LNCaP clone FGC (cell line): Measurements from ENCODE around the gene DDX10.

ENCODE experiments used
- DNase-seq: peaks from one replicate; pipeline ENCODE4 v3.0.0-alpha.2; 2011; ENCODE audit warnings: low read depth
- H3K4me3 ChIP-seq: 2 replicates; pipeline ENCODE4 v1.5.1; 2011; ENCODE audit warnings: mild to moderate bottlenecking, low read depth, low read length, control low read depth
- CTCF ChIP-seq: IDR thresholded peaks from 2 replicates; pipeline ENCODE4 v1.5.1; 2012; ENCODE audit warnings: mild to moderate bottlenecking; ENCODE audit not compliant: control insufficient read depth, insufficient read depth; ENCODE audit errors: extremely low read depth

DDX10 gene

GRCh38 chr11:108945341-108945740 is 280.5 kb downstream of the DDX10 start:
- no peak for TF ChIP-seq CTCF
- no peak for DNase-seq
- no peak overlapping the region for H3K4me3 ChIP-seq

- TF ChIP-seq CTCF, result no peak
- no peak for DNase-seq
- H3K4me3 ChIP-seq, result no peak overlapping the region
Measured at GRCh38 chr11:108947654-108948570, 283.0 kb downstream of the DDX10 start.

- TF ChIP-seq CTCF, result no peak
- no peak overlapping the region for H3K4me3 ChIP-seq
- no peak for DNase-seq
Measured at GRCh38 chr11:108958368-108959104, 293.7 kb downstream of the DDX10 start.

- H3K4me3 ChIP-seq, result no peak overlapping the region
Measured at GRCh38 chr11:108959105-108959761, 294.4 kb downstream of the DDX10 start.

GRCh38 chr11:108959874-108960273 is 295.0 kb downstream of the DDX10 start:
- TF ChIP-seq CTCF, result no peak
- DNase-seq, result no peak
- H3K4me3 ChIP-seq, result no peak overlapping the region

More at GRCh38 chr11:108959105-108959761, 294.4 kb downstream of the DDX10 start:
- no peak for DNase-seq
- TF ChIP-seq CTCF, result no peak

GRCh38 chr11:108960501-108960900 is 295.6 kb downstream of the DDX10 start:
- DNase-seq, result no peak
- TF ChIP-seq CTCF, result no peak
- H3K4me3 ChIP-seq, result no peak overlapping the region
